Measurements from ENCODE around the gene SPO11.

DNA sequence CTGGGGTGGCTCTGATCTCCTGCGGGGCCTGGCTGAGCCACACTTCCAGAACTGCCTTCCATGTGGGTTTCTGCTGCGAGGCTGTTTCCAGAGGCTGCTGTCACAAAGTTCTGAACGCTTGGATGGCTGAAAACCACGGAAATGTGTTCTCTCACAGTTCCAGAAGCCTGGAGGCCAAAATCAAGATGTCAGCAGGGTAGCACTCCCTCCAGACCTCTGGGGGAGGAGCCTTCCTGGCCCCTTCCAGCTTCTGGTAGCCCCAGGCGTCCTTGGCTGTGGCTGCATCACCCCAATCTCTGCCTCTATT is 39.5 kb upstream of the SPO11 start:
- TF ChIP-seq CTCF (IDR thresholded peaks at IDR 0.05; ENCODE audit: low read depth, low read length, poor library complexity, severe bottlenecking): no peak
- no peak for TF ChIP-seq EZH2phosphoT487 (IDR thresholded peaks at IDR 0.05; ENCODE audit: borderline replicate concordance, low read length)
